Smooth muscle cell (in vitro differentiated cells): Measurements from ENCODE around the gene SRL. TPM values are rescaled to one million over a fixed set of nuclear protein-coding genes. Genes with fewer than 3 reads are reported as not detected.

Experiments used
- DNase-seq: peaks from one replicate; lab custom pipeline; 2025; ENCODE audit not compliant: unreplicated experiment; lab: John Stamatoyannopoulos, UW
- H2AFZ ChIP-seq: fragments of 200-600 bp; sonication (generic); 2 replicates; pipeline ENCODE4 v1.6.0; 2016; ENCODE audit warnings: antibody characterized with exemption, low read depth, mild to moderate bottlenecking
- H3F3A ChIP-seq: fragments of 200-600 bp; sonication (generic); 2 replicates; pipeline ENCODE4 v1.6.0; 2017; ENCODE audit warnings: antibody characterized with exemption, low read depth
- H3K27ac ChIP-seq: fragments of 200-600 bp; sonication (generic); 2 replicates; pipeline ENCODE4 v1.5.1; 2016; ENCODE audit warnings: low read depth, mild to moderate bottlenecking
- H3K27me3 ChIP-seq: fragments of 200-600 bp; sonication (generic); 2 replicates; pipeline ENCODE4 v1.6.1; 2016; ENCODE audit warnings: low read depth, mild to moderate bottlenecking
- H3K36me3 ChIP-seq: fragments of 200-600 bp; sonication (generic); 2 replicates; pipeline ENCODE4 v1.5.1; 2016; ENCODE audit warnings: low read depth
- H3K4me1 ChIP-seq: fragments of 200-600 bp; sonication (generic); 2 replicates; pipeline ENCODE4 v1.5.1; 2016; ENCODE audit warnings: low read depth
- H3K4me2 ChIP-seq: fragments of 200-600 bp; sonication (generic); 2 replicates; pipeline ENCODE4 v1.6.0; 2016; ENCODE audit warnings: mild to moderate bottlenecking
- H3K4me3 ChIP-seq: fragments of 200-600 bp; sonication (generic); 2 replicates; pipeline ENCODE4 v1.5.1; 2016; ENCODE audit warnings: mild to moderate bottlenecking
- H3K79me2 ChIP-seq: fragments of 200-600 bp; sonication (generic); 2 replicates; pipeline ENCODE4 v1.6.0; 2016; ENCODE audit warnings: low read depth, mild to moderate bottlenecking
- H3K9ac ChIP-seq: fragments of 200-600 bp; sonication (generic); 2 replicates; pipeline ENCODE4 v1.6.0; 2016; ENCODE audit warnings: low read depth
- H3K9me3 ChIP-seq: fragments of 200-600 bp; sonication (generic); replicated peaks from 2 replicates; pipeline ENCODE4 v1.5.1; 2016; ENCODE audit warnings: low read depth
- H4K20me1 ChIP-seq: fragments of 200-600 bp; sonication (generic); 2 replicates; pipeline ENCODE4 v1.6.0; 2016; ENCODE audit warnings: low read depth
- WGBS: methylation state at CpG from one replicate; pipeline ENCODE4 v1.1.7; 2016; ENCODE audit warnings: low lambda C conversion rate; 5-methylcytosine and 5-hydroxymethylcytosine counted together
- polyA plus RNA-seq: library from polyadenylated mRNA; unstranded; fragments of >200 nt; fragmentation: Nextera tagmentation; extraction: Ambion mirVana; gene quantifications from 2 replicates; pipeline ENCODE4 v1.2.1, GENCODE V29; 2016
- total RNA-seq: library from RNA; depleted of rRNA; stranded (reverse); fragments of >200 nt; gene quantifications from 2 replicates; pipeline ENCODE4 v1.2.3, GENCODE V29; 2014
- TF ChIP-seq, protein P1 (sequence below): fragments of 200-600 bp; sonication (generic); IDR thresholded peaks from 2 replicates; pipeline ENCODE4 v1.5.1; 2017; ENCODE audit warnings: borderline replicate concordance, mild to moderate bottlenecking, antibody characterized with exemption; ENCODE audit not compliant: insufficient read depth, poor library complexity, severe bottlenecking

SRL gene
- total and polyA plus RNA-seq, 2 experiments from 2014 or later, result not detected

DNA sequence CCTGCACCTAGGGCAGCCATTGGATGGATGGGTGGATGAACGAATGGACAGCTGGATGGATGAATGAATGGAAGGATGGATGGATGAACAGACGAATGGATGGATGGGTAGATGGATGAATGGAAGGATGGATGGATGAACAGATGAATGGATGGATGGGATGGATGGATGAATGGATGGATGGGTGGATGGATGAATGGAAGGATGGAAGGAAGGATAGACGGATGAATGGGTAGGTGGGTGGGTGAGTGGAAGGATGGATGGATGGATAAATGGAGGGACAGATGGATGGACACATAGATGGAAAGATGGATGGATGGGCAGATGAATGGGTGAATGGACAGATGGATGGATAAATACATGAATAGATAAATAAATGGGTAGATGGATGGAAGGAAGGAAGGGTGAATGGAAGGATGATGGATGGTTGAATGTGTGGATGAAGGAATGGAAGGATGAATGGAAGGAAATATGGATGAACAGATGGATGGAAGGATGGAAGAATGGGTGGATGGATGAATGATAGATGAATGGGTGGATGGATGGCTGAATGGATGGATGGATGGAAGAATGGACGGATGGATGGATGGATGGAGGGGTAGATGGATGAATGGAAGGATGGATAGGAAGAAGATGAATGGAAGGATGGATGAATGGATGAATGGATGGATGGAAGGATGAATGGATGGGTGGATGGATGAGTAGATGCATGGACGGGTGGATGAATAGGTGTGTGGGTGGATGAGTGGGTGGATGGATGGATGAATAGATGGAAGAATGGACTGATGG, 15.4 kb downstream of the SRL start:
- H3K4me1 ChIP-seq, result no peaks in the 10 kb centered on the region
- H3K4me3 ChIP-seq, result no peak overlapping the region
- TF ChIP-seq, protein P1, sequence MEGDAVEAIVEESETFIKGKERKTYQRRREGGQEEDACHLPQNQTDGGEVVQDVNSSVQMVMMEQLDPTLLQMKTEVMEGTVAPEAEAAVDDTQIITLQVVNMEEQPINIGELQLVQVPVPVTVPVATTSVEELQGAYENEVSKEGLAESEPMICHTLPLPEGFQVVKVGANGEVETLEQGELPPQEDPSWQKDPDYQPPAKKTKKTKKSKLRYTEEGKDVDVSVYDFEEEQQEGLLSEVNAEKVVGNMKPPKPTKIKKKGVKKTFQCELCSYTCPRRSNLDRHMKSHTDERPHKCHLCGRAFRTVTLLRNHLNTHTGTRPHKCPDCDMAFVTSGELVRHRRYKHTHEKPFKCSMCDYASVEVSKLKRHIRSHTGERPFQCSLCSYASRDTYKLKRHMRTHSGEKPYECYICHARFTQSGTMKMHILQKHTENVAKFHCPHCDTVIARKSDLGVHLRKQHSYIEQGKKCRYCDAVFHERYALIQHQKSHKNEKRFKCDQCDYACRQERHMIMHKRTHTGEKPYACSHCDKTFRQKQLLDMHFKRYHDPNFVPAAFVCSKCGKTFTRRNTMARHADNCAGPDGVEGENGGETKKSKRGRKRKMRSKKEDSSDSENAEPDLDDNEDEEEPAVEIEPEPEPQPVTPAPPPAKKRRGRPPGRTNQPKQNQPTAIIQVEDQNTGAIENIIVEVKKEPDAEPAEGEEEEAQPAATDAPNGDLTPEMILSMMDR, result no peak
- H2AFZ ChIP-seq, result no peak overlapping the region
- H3K27ac ChIP-seq, result no peak overlapping the region
- WGBS, result 77% methylated on average over 5 of the region's 5 CpGs
- no peak for DNase-seq
- no peaks in the 10 kb centered on the region for H3K36me3 ChIP-seq
- H3K79me2 ChIP-seq, result no peaks in the 10 kb centered on the region
- H3K27me3 ChIP-seq, result no peaks in the 10 kb centered on the region
- no peak overlapping the region for H3K9ac ChIP-seq
- H3F3A ChIP-seq, result no peaks in the 10 kb centered on the region
- H3K4me2 ChIP-seq, result no peak overlapping the region
- H4K20me1 ChIP-seq, result no peaks in the 10 kb centered on the region
- H3K9me3 ChIP-seq, result no peaks in the 10 kb centered on the region

DNA sequence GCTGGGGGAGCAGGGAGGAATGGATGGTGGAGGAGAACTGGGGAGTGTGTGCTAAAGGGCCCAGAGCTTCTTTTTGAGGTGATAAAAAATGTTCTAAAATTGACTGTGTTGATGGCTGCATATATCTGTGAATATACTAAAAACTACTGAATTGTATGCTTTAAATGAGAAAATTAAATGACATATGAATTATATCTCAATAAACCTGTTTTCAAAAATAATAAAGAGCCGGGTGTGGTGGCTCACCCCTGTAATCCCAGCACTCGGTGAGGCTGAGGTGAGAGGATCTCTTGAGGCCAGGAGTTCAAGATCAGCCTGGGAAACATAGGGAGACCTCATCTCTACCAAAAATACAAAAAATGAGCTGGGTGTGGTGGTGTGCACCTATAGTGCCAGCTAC, 16.8 kb downstream of the SRL start:
- H3K9ac ChIP-seq, result no peak overlapping the region
- WGBS, result 100% methylated on average over 2 of the region's 2 CpGs

DNA sequence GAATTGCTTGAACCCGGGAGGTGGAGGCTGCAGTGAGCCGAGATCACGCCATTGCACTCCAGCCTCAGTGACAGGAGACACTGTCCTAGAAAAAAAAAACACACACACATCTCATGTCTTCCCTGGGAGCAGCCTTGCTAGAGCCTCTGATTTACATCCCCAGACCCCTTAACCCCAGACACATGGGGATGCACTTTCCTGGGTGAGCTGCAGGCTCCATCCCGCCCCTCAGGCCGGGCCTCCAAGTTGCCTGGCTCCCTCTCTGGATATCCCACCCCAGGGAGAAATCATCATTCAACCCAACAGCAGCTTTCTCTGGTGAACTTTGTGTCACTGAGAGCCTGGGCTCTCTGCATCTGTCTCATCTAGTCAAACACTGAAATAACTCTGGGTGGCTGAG, 21.5 kb downstream of the SRL start:
- H3K9ac ChIP-seq, result no peak overlapping the region
- no peak overlapping the region for H3K27ac ChIP-seq
- H3K4me2 ChIP-seq, result no peak overlapping the region
- H4K20me1 ChIP-seq, result no peaks in the 10 kb centered on the region
- TF ChIP-seq, protein P1, result no peak
- 85% methylated on average over 5 of the region's 5 CpGs for WGBS
- no peak overlapping the region for H3K4me3 ChIP-seq
- peaks cover 11% of the 10 kb centered on the region for H3F3A ChIP-seq
- H3K9me3 ChIP-seq, result no peaks in the 10 kb centered on the region
- no peaks in the 10 kb centered on the region for H3K79me2 ChIP-seq
- no peak for DNase-seq
- peaks cover 11% of the 10 kb centered on the region for H3K4me1 ChIP-seq
- no peaks in the 10 kb centered on the region for H3K27me3 ChIP-seq
- H2AFZ ChIP-seq, result no peak overlapping the region
- H3K36me3 ChIP-seq, result no peaks in the 10 kb centered on the region

More for the DNA sequence above, 16.8 kb downstream of the SRL start:
- Histone ChIP-seq H3K9me3 (no peaks in the 10 kb centered on the region), H3K4me1 (no peaks in the 10 kb centered on the region), H3K4me2 (no peak overlapping the region), H3K27me3 (no peaks in the 10 kb centered on the region), H3K27ac (no peak overlapping the region), H4K20me1 (no peaks in the 10 kb centered on the region), H3F3A (no peaks in the 10 kb centered on the region), H3K36me3 (no peaks in the 10 kb centered on the region), H3K4me3 (no peak overlapping the region), H2AFZ (no peak overlapping the region), H3K79me2 (no peaks in the 10 kb centered on the region)
- TF ChIP-seq, protein P1, result no peak
- DNase-seq, result no peak

DNA sequence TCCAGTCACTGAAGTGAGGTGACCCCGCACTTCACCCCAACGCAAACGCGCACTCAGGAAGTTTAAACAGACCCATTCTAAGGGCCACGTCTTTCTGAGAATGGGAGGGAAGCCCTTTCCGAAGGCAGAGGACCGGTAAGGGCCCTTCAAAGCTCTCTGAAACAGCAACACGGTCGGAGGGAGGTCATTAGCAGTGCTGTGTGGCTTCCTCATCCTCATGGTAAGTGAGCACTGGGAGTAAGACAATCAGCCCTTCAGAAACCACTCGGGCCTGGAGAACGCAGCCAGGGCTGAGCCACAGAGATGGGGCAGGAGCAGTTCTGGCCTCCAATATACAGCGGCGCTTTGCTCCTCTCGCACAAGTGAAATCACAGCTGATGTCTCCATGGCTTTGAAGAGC, 23.7 kb downstream of the SRL start:
- 78% methylated on average over 14 of the region's 14 CpGs for WGBS

More for the DNA sequence above, 23.7 kb downstream of the SRL start:
- Histone ChIP-seq H4K20me1 (no peaks in the 10 kb centered on the region), H3F3A (peaks cover 11% of the 10 kb centered on the region), H3K9me3 (no peaks in the 10 kb centered on the region), H3K4me3 (no peak overlapping the region), H3K27ac (no peak overlapping the region), H3K4me2 (no peak overlapping the region), H3K4me1 (peaks cover 11% of the 10 kb centered on the region), H3K27me3 (no peaks in the 10 kb centered on the region), H3K79me2 (no peaks in the 10 kb centered on the region), H3K36me3 (no peaks in the 10 kb centered on the region), H2AFZ (peak overlapping the region; percentile 73), H3K9ac (no peak overlapping the region)
- TF ChIP-seq, protein P1, result no peak
- DNase-seq, result no peak
